GM12875 (cell line): ENCODE data around the gene SDR9C7.
"Not testable (repeated sequence)": the region's sequence is repeated elsewhere in the genome, so short reads cannot be mapped to it uniquely, and the experiment has no call there.

Experiments used
- H3K4me3 ChIP-seq: one replicate; pipeline ENCODE4 v1.5.1; 2011; ENCODE audit warnings: low read depth, low read length, control low read depth
- TF ChIP-seq, protein P1 (sequence below): IDR thresholded peaks from 2 replicates; pipeline ENCODE4 v1.5.1; 2011; ENCODE audit warnings: low read depth, mild to moderate bottlenecking, control low read depth, inconsistent platforms, low read length, moderate library complexity, borderline replicate concordance; ENCODE audit not compliant: insufficient read depth

SDR9C7 gene

DNA sequence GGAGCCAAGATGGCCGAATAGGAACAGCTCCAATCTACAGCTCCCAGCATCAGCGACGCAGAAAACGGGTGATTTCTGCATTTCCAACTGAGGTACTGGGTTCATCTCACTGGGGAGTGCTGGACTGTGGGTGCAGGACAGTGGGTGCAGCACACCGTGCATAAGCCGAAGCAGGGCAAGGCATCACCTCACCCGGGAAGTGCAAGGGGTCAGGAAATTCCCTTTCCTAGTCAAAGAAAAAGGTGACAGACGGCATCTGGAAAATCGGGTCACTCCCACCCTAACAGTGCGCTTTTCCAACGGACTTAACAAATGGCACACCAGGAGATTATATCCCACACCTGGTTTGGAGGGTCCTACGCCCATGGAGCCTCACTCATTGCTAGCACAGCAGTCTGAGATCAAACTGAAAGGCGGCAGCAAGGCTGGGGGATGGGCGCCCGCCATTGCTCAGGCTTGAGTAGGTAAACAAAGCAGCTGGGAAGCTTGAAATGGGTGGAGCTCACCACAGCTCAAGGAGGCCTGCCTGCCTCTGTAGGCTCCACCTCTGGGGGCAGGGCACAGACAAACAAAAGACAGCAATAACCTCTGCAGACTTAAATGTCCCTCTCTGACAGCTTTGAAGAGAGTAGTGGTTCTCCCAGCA, 31.9 kb upstream of the SDR9C7 start:
- not testable (repeated sequence) for H3K4me3 ChIP-seq

DNA sequence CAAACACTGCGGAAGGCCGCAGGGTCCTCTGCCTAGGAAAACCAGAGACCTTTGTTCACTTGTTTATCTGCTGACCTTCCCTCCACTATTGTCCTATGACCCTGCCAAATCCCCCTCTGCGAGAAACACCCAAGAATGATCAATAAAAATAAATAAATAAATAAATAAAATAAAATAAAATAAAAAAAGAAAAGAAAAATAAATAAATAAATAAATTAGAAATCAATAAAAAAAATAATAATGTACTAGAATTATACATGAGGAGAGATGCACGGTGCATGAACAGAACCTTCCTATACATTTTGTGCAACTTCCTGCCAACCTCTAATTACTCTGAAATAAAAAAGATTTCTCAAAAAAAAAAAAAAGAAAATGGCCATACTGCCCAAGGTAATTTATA, 30.9 kb upstream of the SDR9C7 start:
- H3K4me3 ChIP-seq: not testable (repeated sequence)

DNA sequence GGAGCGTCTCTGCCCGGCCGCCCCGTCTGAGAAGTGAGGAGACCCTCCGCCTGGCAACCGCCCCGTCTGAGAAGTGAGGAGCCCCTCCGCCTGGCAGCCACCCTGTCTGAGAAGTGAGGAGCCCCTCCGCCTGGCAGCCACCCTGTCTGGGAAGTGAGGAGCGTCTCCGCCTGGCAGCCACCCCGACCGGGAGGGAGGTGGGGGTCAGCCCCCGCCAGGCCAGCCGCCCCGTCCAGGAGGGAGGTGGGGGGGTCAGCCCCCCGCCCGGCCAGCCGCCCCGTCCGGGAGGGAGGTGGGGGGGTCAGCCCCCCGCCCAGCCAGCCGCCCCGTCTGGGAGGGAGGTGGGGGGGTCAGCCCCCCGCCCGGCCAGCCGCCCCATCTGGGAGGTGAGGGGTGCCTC, 29.3 kb upstream of the SDR9C7 start:
- H3K4me3 ChIP-seq: not testable (repeated sequence)

DNA sequence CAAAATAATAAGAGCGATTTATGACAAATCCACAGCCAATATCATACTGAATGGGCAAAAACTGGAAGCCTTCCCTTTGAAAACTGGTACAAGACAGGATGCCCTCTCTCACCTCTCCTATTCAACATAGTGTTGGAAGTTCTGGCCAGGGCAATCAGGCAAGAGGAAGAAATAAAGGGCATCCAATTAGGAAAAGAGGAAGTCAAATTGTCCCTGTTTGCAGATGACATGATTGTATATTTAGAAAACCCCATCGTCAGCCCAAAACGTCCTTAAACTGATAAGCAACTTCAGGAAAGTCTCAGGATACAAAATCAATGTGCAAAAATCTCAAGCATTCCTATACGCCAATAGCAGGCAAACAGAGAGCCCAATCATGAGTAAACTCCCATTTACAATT, 28.0 kb upstream of the SDR9C7 start:
- not testable (repeated sequence) for H3K4me3 ChIP-seq

DNA sequence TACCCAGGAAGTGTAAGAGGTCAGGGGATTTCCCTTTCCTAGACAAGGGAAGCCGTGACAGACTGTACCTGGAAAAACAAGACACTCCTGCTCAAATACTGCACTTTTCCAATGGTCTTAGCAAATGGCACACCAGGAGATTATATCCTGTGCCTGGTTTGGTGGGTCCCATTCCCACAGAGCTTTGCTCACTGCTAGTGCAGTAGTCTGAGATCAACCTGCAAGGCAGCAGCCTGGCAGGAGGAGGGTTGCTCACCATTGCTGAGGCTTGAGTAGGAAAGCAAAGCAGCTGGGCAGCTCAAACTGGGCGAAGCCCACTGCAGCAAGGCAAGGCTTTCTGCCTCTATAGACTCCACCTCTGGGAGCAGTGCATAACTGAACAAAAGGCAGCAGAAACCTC, 24.2 kb upstream of the SDR9C7 start:
- H3K4me3 ChIP-seq: no peak overlapping the region

DNA sequence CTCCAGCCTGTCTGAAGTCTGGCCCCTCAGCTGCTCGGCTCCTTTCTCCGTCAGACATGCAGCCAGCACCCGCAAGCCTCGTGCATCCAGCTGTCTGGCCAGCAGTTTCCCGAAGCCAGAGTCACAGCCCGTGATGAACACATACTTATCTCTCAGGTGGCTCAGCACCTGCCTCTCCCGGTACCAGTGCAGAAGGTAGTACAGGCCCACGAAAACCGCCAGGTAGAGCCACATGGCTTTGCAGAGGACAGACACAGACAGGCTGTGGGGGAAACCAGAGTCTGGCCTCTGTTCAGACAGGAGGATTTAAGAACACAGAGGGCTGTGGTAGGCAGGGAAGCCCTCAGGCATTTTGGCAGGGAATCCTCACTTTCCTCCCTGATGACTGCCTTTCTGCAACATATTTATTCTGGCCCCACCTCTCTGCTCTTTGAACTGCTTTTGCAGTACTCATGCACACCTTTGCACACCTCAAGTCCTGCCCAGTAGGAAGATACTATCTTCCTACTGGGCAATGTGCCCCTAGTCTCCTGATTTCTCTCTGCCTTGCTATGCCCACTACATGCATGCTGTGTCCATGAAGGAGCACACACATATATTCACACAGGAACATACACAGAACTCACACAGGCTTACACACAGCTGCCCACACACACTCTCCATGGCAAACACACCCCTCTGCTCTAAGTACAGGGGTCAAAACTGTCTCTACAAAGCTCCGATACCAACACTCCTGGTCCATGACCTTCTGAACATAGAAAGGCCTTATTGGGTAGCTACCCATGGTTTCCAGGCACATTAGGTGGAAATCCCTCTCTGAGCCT, 23.2 kb upstream of the SDR9C7 start, which contains the start of gene RDH16:
RDH16 (minus strand) TSS at position 380 of the 824 bp plus-strand sequence; CDS start at position 234, 146 bp downstream.
- TF ChIP-seq, protein P1, sequence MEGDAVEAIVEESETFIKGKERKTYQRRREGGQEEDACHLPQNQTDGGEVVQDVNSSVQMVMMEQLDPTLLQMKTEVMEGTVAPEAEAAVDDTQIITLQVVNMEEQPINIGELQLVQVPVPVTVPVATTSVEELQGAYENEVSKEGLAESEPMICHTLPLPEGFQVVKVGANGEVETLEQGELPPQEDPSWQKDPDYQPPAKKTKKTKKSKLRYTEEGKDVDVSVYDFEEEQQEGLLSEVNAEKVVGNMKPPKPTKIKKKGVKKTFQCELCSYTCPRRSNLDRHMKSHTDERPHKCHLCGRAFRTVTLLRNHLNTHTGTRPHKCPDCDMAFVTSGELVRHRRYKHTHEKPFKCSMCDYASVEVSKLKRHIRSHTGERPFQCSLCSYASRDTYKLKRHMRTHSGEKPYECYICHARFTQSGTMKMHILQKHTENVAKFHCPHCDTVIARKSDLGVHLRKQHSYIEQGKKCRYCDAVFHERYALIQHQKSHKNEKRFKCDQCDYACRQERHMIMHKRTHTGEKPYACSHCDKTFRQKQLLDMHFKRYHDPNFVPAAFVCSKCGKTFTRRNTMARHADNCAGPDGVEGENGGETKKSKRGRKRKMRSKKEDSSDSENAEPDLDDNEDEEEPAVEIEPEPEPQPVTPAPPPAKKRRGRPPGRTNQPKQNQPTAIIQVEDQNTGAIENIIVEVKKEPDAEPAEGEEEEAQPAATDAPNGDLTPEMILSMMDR: no peak
- H3K4me3 ChIP-seq: no peak within 1 kb of the TSS

More for the DNA sequence above, 24.2 kb upstream of the SDR9C7 start:
- TF ChIP-seq, protein P1: no peak

DNA sequence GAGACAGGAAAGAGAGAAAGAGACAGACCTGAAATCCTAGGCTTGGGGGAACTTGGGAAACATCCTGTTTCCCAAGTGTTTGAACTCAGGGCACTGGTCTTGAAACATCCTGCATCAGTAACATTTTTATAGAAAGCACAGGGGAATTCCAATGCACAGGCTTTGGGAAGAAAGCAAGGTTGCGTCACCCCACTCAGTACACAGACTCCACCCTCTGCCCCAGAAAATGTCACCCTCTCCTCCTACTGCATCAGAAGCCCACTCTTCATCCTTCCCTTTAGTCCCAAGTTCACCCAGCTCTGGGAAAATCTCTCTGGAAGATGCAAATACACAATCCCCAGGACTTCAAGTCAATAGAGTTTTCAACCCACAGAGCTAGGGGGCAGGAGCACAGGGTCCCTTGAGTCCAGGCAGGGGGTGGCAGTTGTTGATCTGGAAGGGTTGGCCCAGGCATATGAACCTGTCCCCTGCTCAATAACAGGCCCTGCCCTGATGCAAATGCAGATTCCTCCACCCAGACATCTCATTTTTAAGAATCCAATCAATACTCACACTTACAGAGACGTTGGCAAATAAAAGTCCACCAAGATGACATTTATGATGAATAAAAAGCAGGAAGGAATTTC, 21.5 kb upstream of the SDR9C7 start:
- TF ChIP-seq, protein P1: no peak
- no peak overlapping the region for H3K4me3 ChIP-seq

DNA sequence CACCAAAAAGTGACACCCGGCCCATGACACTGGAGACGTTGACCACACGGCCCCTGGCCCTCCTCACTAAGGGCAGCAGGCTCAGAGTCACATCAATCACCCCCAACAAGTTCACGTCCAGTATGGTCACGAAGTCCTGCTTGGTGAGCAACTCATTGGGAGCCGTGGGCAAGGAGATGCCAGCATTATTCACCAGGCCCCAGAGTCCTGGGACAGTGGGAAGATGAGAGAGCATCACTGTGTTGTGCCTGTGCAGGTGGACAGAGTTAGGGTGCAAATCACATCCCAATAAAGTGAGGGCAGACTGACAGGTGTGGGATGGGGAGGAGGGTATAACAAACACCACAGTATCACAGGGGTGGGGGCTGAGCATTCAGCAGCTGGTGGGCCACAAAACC, 20.7 kb upstream of the SDR9C7 start:
- no peak overlapping the region for H3K4me3 ChIP-seq
- TF ChIP-seq, protein P1: no peak
